Loucy (cell line): ENCODE data around the gene ARHGAP42.

Experiments
- H2AFZ ChIP-seq: fragments of 200-600 bp; sonication (generic); 2 replicates; pipeline ENCODE4 v1.6.0; 2016; ENCODE audit warnings: antibody characterized with exemption, mild to moderate bottlenecking, low read length, moderate library complexity
- H3F3A ChIP-seq: fragments of 200-600 bp; 2 replicates; pipeline ENCODE4 v1.6.0; 2016; ENCODE audit warnings: antibody characterized with exemption, low read depth, mild to moderate bottlenecking
- H3K27me3 ChIP-seq: fragments of 200-600 bp; sonication (generic); 2 replicates; pipeline ENCODE4 v1.6.1; 2014; ENCODE audit warnings: low read length, mild to moderate bottlenecking; ENCODE audit not compliant: insufficient read depth, poor library complexity, severe bottlenecking
- H3K36me3 ChIP-seq: fragments of 200-600 bp; sonication (generic); 2 replicates; pipeline ENCODE4 v1.6.1; 2016; ENCODE audit warnings: low read length; ENCODE audit not compliant: insufficient read depth
- H3K4me1 ChIP-seq: fragments of 200-600 bp; sonication (generic); 2 replicates; pipeline ENCODE4 v1.5.1; 2014; ENCODE audit warnings: low read length, mild to moderate bottlenecking; ENCODE audit not compliant: insufficient read depth, poor library complexity, severe bottlenecking
- H3K4me2 ChIP-seq: fragments of 200-600 bp; sonication (generic); 2 replicates; pipeline ENCODE4 v1.6.0; 2014; ENCODE audit warnings: antibody characterized with exemption, low read length, low read depth, mild to moderate bottlenecking; ENCODE audit not compliant: poor library complexity, severe bottlenecking
- H3K4me3 ChIP-seq: fragments of 200-600 bp; sonication (generic); 2 replicates; pipeline ENCODE4 v1.5.1; 2014; ENCODE audit warnings: low read length, mild to moderate bottlenecking, mixed read lengths; ENCODE audit not compliant: poor library complexity, severe bottlenecking
- H3K79me2 ChIP-seq: fragments of 200-600 bp; sonication (generic); 2 replicates; pipeline ENCODE4 v1.6.1; 2014; ENCODE audit warnings: low read length; ENCODE audit not compliant: insufficient read depth
- H3K9ac ChIP-seq: fragments of 200-600 bp; sonication (generic); 2 replicates; pipeline ENCODE4 v1.6.0; 2014; ENCODE audit warnings: mild to moderate bottlenecking, low read depth, low read length, moderate library complexity; ENCODE audit not compliant: poor library complexity, severe bottlenecking
- H3K9me2 ChIP-seq: fragments of 200-600 bp; sonication (generic); replicated peaks from 2 replicates; pipeline ENCODE4 v1.6.1; 2016; ENCODE audit warnings: low read depth, low read length, mixed read lengths
- H3K9me3 ChIP-seq: fragments of 200-600 bp; sonication (generic); 2 replicates; pipeline ENCODE4 v1.6.1; 2014; ENCODE audit warnings: mild to moderate bottlenecking, antibody characterized with exemption, low read length, low read depth; ENCODE audit not compliant: insufficient read depth
- H4K20me1 ChIP-seq: fragments of 200-600 bp; sonication (generic); 2 replicates; pipeline ENCODE4 v1.6.0; 2014; ENCODE audit warnings: antibody characterized with exemption, low read length, mild to moderate bottlenecking; ENCODE audit not compliant: insufficient read depth, poor library complexity, severe bottlenecking
- EZH2phosphoT487 ChIP-seq: fragments of 200-600 bp; IDR thresholded peaks from 2 replicates; pipeline ENCODE4 v1.6.1; 2018; ENCODE audit warnings: antibody characterized with exemption, mild to moderate bottlenecking, moderate library complexity, borderline replicate concordance
- TF ChIP-seq, protein P1 (sequence below): fragments of 200-600 bp; sonication (generic); conservative IDR thresholded peaks from 2 replicates; pipeline ENCODE4 v1.5.1; 2014; ENCODE audit warnings: mild to moderate bottlenecking, antibody characterized with exemption, low read length

ARHGAP42 gene

DNA sequence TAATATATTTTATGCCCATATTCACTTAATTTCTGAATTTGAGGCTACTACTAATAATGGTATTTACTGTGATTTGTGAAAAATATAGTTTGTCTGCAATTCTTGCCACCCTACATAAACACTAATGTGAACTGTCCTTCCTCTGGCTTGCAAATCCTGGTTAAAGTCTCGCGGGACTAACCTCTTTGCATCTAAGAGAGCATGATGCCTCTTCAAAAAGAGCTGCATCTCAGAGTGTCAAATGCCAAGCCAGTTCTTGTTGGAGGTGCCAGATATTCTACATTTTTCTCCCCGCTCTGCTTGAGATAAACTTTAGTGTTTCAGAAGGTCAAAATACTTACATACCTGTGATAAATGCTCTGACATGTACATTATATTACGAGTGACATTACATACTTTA, 2.1 kb downstream of the ARHGAP42 start:
- Histone ChIP-seq H3K4me3 (no peak overlapping the region), H3K9ac (no peak overlapping the region), H4K20me1 (no peaks in the 10 kb centered on the region), H3K9me3 (no peaks in the 10 kb centered on the region), H2AFZ (no peak overlapping the region), H3K79me2 (no peaks in the 10 kb centered on the region), H3K4me2 (no peak overlapping the region), H3F3A (no peaks in the 10 kb centered on the region), H3K4me1 (no peaks in the 10 kb centered on the region), H3K9me2 (no peaks in the 10 kb centered on the region; the same call in 1 of the 2 replicates), H3K36me3 (no peaks in the 10 kb centered on the region), H3K27me3 (no peaks in the 10 kb centered on the region)
- no peak for TF ChIP-seq EZH2phosphoT487

DNA sequence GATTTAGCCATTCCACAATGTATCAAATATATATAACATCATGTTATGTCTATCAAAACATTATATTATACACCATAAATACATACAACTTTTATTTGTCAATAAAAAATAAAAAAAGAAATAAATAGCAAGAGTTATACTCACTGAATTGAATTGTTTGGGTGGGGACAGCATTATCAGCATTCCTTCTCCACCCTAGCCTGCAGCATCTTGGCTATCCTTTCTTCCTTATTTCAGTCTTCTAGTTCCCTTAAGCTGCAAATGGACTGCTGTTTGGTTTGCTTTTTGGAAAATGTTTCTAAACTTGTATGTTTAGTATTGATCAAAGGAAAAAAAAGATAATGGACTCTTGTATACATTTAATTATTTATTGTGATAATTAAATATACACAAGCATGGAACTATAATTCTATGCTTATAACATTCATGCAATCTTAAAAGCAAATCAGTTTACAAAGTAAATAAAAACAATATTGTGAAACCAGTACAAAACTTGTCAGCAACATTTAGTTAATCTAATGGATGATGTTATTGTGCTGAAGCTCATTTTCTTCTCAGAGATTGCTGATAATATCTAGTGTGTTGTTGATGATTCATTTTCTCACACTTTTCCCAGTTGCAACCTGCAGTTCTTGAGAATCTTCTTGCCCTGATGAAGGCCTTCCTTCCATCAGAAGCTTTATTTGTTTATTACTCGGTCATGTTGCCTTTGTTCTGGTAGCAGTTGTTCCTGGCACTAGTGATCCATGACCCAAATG, 5.0 kb downstream of the ARHGAP42 start:
- no peaks in the 10 kb centered on the region for H4K20me1 ChIP-seq
- H3K79me2 ChIP-seq, result no peaks in the 10 kb centered on the region
- no peaks in the 10 kb centered on the region for H3K4me1 ChIP-seq
- no peaks in the 10 kb centered on the region for H3K36me3 ChIP-seq
- H2AFZ ChIP-seq, result no peak overlapping the region
- TF ChIP-seq, protein P1, sequence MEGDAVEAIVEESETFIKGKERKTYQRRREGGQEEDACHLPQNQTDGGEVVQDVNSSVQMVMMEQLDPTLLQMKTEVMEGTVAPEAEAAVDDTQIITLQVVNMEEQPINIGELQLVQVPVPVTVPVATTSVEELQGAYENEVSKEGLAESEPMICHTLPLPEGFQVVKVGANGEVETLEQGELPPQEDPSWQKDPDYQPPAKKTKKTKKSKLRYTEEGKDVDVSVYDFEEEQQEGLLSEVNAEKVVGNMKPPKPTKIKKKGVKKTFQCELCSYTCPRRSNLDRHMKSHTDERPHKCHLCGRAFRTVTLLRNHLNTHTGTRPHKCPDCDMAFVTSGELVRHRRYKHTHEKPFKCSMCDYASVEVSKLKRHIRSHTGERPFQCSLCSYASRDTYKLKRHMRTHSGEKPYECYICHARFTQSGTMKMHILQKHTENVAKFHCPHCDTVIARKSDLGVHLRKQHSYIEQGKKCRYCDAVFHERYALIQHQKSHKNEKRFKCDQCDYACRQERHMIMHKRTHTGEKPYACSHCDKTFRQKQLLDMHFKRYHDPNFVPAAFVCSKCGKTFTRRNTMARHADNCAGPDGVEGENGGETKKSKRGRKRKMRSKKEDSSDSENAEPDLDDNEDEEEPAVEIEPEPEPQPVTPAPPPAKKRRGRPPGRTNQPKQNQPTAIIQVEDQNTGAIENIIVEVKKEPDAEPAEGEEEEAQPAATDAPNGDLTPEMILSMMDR, result no peak
- TF ChIP-seq EZH2phosphoT487, result no peak
- no peaks in the 10 kb centered on the region for H3K27me3 ChIP-seq
- no peaks in the 10 kb centered on the region; the same call in 1 of the 2 replicates for H3K9me2 ChIP-seq
- no peaks in the 10 kb centered on the region for H3F3A ChIP-seq
- H3K9ac ChIP-seq, result no peak overlapping the region
- H3K9me3 ChIP-seq, result no peaks in the 10 kb centered on the region
- H3K4me3 ChIP-seq, result no peak overlapping the region
- no peak overlapping the region for H3K4me2 ChIP-seq

DNA sequence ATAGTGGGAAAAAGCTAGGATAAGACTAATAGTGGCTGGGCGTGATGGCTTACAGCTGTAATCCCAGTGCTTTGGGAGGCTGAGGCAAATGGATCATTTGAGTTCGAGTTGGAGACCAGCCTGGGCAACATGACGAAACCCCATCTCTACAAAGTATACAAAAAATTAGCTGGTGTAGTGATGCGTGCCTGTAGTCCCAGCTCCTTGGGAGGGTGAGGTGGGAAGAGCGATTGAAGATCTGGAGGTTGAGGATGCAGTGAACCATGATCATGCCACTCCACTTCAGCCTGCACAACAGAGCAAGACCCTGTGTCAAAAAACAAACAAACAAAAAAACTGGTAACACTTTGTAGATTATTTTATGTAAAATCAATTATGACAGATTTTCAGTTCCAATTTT, 8.8 kb downstream of the ARHGAP42 start:
- H3K9me2 ChIP-seq, result no peaks in the 10 kb centered on the region; the same call in 1 of the 2 replicates
- H3K79me2 ChIP-seq, result no peaks in the 10 kb centered on the region
- H3K36me3 ChIP-seq, result no peaks in the 10 kb centered on the region
- H3K4me1 ChIP-seq, result no peaks in the 10 kb centered on the region
- no peak overlapping the region for H3K9ac ChIP-seq
- no peaks in the 10 kb centered on the region for H3F3A ChIP-seq
- H3K4me2 ChIP-seq, result no peak overlapping the region
- no peaks in the 10 kb centered on the region for H3K27me3 ChIP-seq
- no peaks in the 10 kb centered on the region for H3K9me3 ChIP-seq
- H3K4me3 ChIP-seq, result no peak overlapping the region
- H4K20me1 ChIP-seq, result no peaks in the 10 kb centered on the region
- TF ChIP-seq, protein P1, result no peak
- no peak for TF ChIP-seq EZH2phosphoT487
- H2AFZ ChIP-seq, result no peak overlapping the region

DNA sequence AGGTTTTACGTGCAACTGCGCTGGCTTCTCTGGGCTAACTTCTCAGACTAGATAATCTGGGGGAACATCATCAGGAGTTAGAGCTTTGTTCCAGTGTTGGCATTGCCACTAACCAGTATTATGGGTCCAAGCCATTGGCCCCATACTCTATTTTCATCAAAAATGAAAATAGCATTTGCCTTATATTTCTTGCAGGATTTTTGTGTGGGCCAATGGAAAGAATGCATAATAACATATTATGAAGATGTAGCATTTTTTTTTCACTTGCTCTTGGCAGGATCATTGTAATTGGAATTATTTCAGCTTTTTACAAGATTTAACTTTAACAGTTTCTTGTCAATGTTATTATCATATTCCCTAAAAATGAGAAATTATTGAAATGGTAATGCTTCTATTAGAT, 16.1 kb downstream of the ARHGAP42 start:
- no peak overlapping the region for H3K4me2 ChIP-seq
- TF ChIP-seq EZH2phosphoT487, result no peak
- TF ChIP-seq, protein P1, result no peak
- no peaks in the 10 kb centered on the region for H3K4me1 ChIP-seq
- H3K4me3 ChIP-seq, result no peak overlapping the region
- H3K9ac ChIP-seq, result no peak overlapping the region
- no peak overlapping the region for H2AFZ ChIP-seq
- no peaks in the 10 kb centered on the region for H4K20me1 ChIP-seq
- H3K9me2 ChIP-seq, result no peaks in the 10 kb centered on the region
- H3K79me2 ChIP-seq, result no peaks in the 10 kb centered on the region
- H3F3A ChIP-seq, result no peaks in the 10 kb centered on the region
- no peaks in the 10 kb centered on the region for H3K27me3 ChIP-seq
- no peaks in the 10 kb centered on the region for H3K36me3 ChIP-seq
- no peaks in the 10 kb centered on the region for H3K9me3 ChIP-seq
